AG09309 (cell line): ENCODE measurements around the gene RGS17.

ENCODE experiments used
- DNase-seq: peaks from one replicate; pipeline ENCODE4 v3.0.0-alpha.2; 2010; ENCODE audit warnings: low read depth
- H3K4me3 ChIP-seq: 2 replicates; pipeline ENCODE4 v1.5.1; 2011; ENCODE audit warnings: mild to moderate bottlenecking, low read depth, low read length, moderate library complexity; ENCODE audit not compliant: control insufficient read depth
- CTCF ChIP-seq: IDR thresholded peaks from 2 replicates; pipeline ENCODE4 v1.5.1; 2011; ENCODE audit warnings: mild to moderate bottlenecking, low read depth, low read length, inconsistent platforms; ENCODE audit not compliant: insufficient read depth, control insufficient read depth; ENCODE audit errors: missing control alignments

Gene RGS17

GRCh38 chr6:153024709-153025017, 106.4 kb downstream of the RGS17 start:
- no peak for DNase-seq
- H3K4me3 ChIP-seq: no peak overlapping the region
- no peak for TF ChIP-seq CTCF

- no peak overlapping the region for H3K4me3 ChIP-seq
- TF ChIP-seq CTCF: peak; percentile 74
- no peak for DNase-seq
These were observed 106.9 kb downstream of the RGS17 start for GRCh38 chr6:153023977-153024708.

DNA sequence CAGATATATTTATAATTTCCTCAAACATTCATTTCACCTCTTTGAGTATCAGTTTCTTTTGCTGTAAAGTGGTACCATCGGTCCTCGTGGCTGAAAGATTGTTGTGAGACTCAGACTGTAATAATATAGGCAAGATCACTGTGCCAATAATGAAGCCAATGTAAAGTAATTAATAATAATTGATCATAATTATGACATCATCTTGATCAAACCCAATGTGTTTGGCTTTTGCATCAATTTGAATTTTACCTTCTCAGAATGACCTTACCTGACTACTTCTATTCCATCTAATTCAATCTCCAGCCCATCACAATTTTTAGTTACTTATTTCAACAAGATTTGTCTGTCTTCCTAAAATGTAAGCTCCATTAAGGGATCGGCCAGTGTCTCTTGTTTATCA, 112.7 kb downstream of the RGS17 start:
- H3K4me3 ChIP-seq: no peak overlapping the region
- TF ChIP-seq CTCF: no peak
- DNase-seq: no peak

GRCh38 chr6:153016846-153017245, 114.2 kb downstream of the RGS17 start:
- H3K4me3 ChIP-seq: no peak overlapping the region
- TF ChIP-seq CTCF: no peak
- no peak for DNase-seq

- no peak for DNase-seq
- TF ChIP-seq CTCF: no peak
These were observed 115.9 kb downstream of the RGS17 start for GRCh38 chr6:153015094-153015640.

DNA sequence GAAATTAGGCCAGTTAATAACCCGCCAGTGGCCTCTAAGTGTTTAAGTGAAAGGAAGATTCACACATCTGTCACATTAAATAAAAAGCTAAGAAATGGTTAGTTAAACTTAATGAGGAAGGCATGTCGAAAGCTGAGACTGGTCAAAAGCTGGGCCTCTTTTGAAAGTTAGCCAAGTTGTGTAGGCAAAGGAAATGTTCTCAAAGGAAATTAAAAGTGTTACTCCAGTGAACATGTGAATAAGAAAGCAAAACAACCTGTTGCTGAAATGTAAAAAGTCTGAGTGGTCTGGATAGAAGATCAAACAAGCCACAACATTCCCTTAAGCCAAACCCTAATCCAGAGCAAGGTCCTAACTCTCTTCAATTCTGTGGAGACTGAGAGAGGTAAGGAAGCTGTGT, 117.6 kb downstream of the RGS17 start:
- no peak for TF ChIP-seq CTCF
- DNase-seq: no peak
- no peak overlapping the region for H3K4me3 ChIP-seq

More at GRCh38 chr6:153015094-153015640, 115.9 kb downstream of the RGS17 start:
- no peak overlapping the region for H3K4me3 ChIP-seq
